Activated naive CD8-positive, alpha-beta T cell treated with anti-CD3 and anti-CD28 coated beads, Interleukin-2, amount 10 ng/mL, durations not matched to agents 7 days and 5 days (primary cell): ENCODE measurements around the gene TMEM201. TPM values are rescaled to one million over a fixed set of nuclear protein-coding genes. Genes with fewer than 3 reads are reported as not detected.

Source experiments
- ATAC-seq: fragments of 150-1000 bp; cut with Tn5 transposase; one replicate; pipeline ENCODE4 v1.10.0; 2021; ENCODE audit warnings: low read depth, moderate library complexity
- POLR2A ChIA-PET: fragments of 350-600 bp; sonication (Branson Sonifier 250); formaldehyde crosslinking; loops from one replicate; lab custom pipeline; 2021; ENCODE audit warnings: antibody characterized with exemption; lab: Charles Lee
- DNase-seq: peaks from one replicate; pipeline ENCODE4 v3.0.0; 2021
- H3K27ac Mint-ChIP-seq: one replicate; pipeline ENCODE4 v1.8.0; 2022; ENCODE audit warnings: mild to moderate bottlenecking, mixed read lengths
- H3K27me3 Mint-ChIP-seq: one replicate; pipeline ENCODE4 v1.8.0; 2022; ENCODE audit warnings: mild to moderate bottlenecking, moderate library complexity, mixed read lengths
- H3K36me3 Mint-ChIP-seq: one replicate; pipeline ENCODE4 v1.8.0; 2021; ENCODE audit warnings: mild to moderate bottlenecking, mixed read lengths
- H3K4me1 Mint-ChIP-seq: one replicate; pipeline ENCODE4 v1.8.0; 2021; ENCODE audit warnings: mixed read lengths
- H3K4me3 Mint-ChIP-seq: one replicate; pipeline ENCODE4 v1.8.0; 2022; ENCODE audit warnings: mild to moderate bottlenecking, moderate library complexity, mixed read lengths
- H3K9me3 Mint-ChIP-seq: one replicate; pipeline ENCODE4 v1.8.0; 2021; ENCODE audit warnings: mixed read lengths
- total RNA-seq, 2 experiments: library from RNA; stranded (reverse); gene quantifications; one replicate each; pipeline ENCODE4 v1.2.3, GENCODE V29; 2021

Gene TMEM201
- total RNA-seq, 2 experiments from 2014 or later = 16.1 TPM

- Mint-ChIP-seq H3K4me1 (peaks cover 7% of the 10 kb centered on the region), H3K4me3 (no peak overlapping the region), H3K36me3 (no peaks in the 10 kb centered on the region), H3K27me3 (no peaks in the 10 kb centered on the region), H3K9me3 (no peaks in the 10 kb centered on the region), H3K27ac (no peak overlapping the region)
- ATAC-seq = no peak
- no peak for DNase-seq
- POLR2A ChIA-PET = no interaction called here
These were observed 8.9 kb downstream of the TMEM201 start for GRCh38 chr1:9597361-9598315.

DNA sequence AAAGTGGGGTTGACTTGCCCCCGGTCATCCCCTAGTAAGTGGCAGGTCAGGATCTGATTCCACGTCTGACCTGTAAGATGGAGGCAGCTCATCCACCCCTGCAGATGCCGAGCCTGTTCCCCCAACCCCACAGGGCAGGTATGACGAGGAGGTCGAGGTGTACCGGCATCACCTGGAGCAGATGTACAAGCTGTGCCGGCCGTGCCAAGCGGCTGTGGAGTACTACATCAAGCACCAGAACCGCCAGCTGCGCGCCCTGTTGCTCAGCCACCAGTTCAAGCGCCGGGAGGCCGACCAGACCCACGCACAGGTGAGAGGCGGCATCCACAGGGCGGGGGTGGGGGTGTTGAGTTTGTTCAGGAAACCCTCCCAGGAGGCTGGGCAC, 9.6 kb downstream of the TMEM201 start:
- no peaks in the 10 kb centered on the region for H3K9me3 Mint-ChIP-seq
- H3K36me3 Mint-ChIP-seq = no peaks in the 10 kb centered on the region
- peaks cover 5% of the 10 kb centered on the region for H3K4me1 Mint-ChIP-seq
- ATAC-seq = no peak
- DNase-seq = no peak
- no peak overlapping the region for H3K27ac Mint-ChIP-seq
- POLR2A ChIA-PET = interaction anchor here (0.5 kb wide), 1 partner anchor 361 kb away, joined by 3 read pairs; no protein-coding TSS in a partner anchor
- H3K4me3 Mint-ChIP-seq = no peak overlapping the region
- no peaks in the 10 kb centered on the region for H3K27me3 Mint-ChIP-seq

- H3K4me1 Mint-ChIP-seq = no peaks in the 10 kb centered on the region
- ATAC-seq (no peak), DNase-seq (no peak)
- no peaks in the 10 kb centered on the region for H3K9me3 Mint-ChIP-seq
- POLR2A ChIA-PET = interaction anchor here (0.6 kb wide), 1 partner anchor 821 kb away, joined by 6 read pairs; no protein-coding TSS in a partner anchor
- H3K4me3 Mint-ChIP-seq = no peak overlapping the region
- no peaks in the 10 kb centered on the region for H3K36me3 Mint-ChIP-seq
- no peak overlapping the region for H3K27ac Mint-ChIP-seq
- H3K27me3 Mint-ChIP-seq = no peaks in the 10 kb centered on the region
These were observed 11.0 kb downstream of the TMEM201 start for GRCh38 chr1:9599741-9600140.

DNA sequence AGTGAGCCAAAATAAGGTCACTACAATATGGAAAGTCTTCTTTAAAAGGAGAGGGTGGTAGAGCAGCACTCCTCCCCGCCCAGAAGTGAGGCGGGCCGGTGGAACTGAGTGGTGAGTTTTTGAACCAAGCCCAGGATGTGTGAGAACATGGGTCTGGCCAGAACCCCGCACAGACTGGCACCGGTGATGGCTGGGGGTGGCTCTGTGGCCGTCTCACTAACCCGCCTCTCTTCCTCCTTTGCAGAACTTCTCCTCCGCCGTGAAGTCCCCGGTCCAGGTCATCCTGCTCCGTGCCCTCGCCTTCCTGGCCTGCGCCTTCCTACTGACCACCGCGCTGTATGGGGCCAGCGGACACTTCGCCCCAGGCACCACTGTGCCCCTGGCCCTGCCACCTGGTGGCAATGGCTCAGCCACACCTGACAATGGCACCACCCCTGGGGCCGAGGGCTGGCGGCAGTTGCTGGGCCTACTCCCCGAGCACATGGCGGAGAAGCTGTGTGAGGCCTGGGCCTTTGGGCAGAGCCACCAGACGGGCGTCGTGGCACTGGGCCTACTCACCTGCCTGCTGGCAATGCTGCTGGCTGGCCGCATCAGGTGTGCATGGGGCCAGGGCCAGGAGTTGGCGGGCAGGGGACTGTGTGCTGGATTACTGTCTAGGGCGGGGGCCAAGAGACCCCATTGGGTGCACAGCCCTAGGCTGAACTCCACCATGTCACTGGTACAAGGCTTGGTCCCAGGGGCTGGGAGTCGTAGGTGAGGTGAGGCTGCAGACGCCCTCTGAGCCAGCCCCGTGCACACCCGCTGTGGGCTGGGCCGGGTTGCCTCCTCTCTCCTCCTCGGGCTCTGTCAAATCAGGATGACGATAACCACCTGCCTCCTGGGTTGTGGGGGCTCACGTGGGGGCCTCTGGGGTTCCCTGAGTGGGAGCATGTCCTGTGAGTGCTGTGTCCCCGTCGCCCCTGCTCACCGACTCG, 12.4 kb downstream of the TMEM201 start:
- no peak overlapping the region for H3K4me3 Mint-ChIP-seq
- POLR2A ChIA-PET = no interaction called here

GRCh38 chr1:9601942-9602793, 13.5 kb downstream of the TMEM201 start:
- Mint-ChIP-seq H3K27ac (no peak overlapping the region), H3K36me3 (no peaks in the 10 kb centered on the region), H3K9me3 (no peaks in the 10 kb centered on the region), H3K4me3 (no peak overlapping the region), H3K27me3 (no peaks in the 10 kb centered on the region), H3K4me1 (no peaks in the 10 kb centered on the region)
- POLR2A ChIA-PET = no interaction called here
- ATAC-seq (no peak), DNase-seq (no peak)

More for the DNA sequence above, 12.4 kb downstream of the TMEM201 start:
- Mint-ChIP-seq H3K36me3 (no peaks in the 10 kb centered on the region), H3K27me3 (no peaks in the 10 kb centered on the region), H3K9me3 (no peaks in the 10 kb centered on the region), H3K27ac (no peak overlapping the region), H3K4me1 (no peaks in the 10 kb centered on the region)
- DNase-seq (no peak), ATAC-seq (no peak)

DNA sequence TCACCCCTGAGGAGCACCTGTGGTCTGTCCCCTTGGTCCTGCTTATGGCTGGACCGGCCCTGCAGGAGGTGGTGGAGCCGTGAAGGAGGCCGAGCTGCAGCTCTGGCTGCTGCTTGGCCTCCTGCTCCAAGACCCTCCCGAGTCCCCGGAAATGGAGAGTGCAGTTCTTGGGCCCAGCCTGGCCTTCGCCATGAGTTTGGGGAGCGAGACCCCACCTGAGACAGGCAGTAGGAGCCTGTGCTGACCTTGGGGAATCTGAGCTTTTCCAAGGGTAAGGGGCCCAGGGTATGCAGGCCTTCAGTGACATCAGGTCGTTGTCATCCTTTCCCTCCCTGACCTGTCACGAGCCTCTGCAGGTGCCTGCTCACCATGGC, 14.1 kb downstream of the TMEM201 start:
- no peak overlapping the region for H3K4me3 Mint-ChIP-seq
- no peaks in the 10 kb centered on the region for H3K27me3 Mint-ChIP-seq
- no peaks in the 10 kb centered on the region for H3K4me1 Mint-ChIP-seq
- no peaks in the 10 kb centered on the region for H3K9me3 Mint-ChIP-seq
- no peak overlapping the region for H3K27ac Mint-ChIP-seq
- POLR2A ChIA-PET = no interaction called here
- ATAC-seq = no peak
- no peak for DNase-seq
- no peaks in the 10 kb centered on the region for H3K36me3 Mint-ChIP-seq

DNA sequence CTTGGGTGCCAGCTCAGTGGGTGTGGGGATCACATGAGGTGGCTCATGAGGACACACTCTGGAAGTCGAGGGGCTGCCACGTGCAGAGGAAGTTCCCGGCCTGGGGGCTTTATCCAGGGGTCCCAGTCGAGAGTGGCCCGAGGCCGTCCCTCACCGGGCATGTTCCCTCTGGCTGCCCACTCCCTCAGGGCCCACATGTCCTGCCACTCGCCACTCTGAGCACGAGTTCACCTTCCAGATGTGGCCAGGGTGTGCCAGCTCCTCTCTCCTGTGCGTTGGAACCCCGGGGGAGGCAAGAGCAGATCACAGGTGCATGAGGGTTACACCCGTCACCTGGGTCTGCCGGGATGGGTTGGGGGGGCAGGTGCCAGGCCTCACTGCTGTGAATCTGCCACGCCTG, 14.6 kb downstream of the TMEM201 start:
- Mint-ChIP-seq H3K36me3 (no peaks in the 10 kb centered on the region), H3K27ac (no peak overlapping the region), H3K9me3 (no peaks in the 10 kb centered on the region), H3K4me3 (no peak overlapping the region), H3K27me3 (no peaks in the 10 kb centered on the region), H3K4me1 (no peaks in the 10 kb centered on the region)
- DNase-seq = no peak
- POLR2A ChIA-PET = no interaction called here
- no peak for ATAC-seq

DNA sequence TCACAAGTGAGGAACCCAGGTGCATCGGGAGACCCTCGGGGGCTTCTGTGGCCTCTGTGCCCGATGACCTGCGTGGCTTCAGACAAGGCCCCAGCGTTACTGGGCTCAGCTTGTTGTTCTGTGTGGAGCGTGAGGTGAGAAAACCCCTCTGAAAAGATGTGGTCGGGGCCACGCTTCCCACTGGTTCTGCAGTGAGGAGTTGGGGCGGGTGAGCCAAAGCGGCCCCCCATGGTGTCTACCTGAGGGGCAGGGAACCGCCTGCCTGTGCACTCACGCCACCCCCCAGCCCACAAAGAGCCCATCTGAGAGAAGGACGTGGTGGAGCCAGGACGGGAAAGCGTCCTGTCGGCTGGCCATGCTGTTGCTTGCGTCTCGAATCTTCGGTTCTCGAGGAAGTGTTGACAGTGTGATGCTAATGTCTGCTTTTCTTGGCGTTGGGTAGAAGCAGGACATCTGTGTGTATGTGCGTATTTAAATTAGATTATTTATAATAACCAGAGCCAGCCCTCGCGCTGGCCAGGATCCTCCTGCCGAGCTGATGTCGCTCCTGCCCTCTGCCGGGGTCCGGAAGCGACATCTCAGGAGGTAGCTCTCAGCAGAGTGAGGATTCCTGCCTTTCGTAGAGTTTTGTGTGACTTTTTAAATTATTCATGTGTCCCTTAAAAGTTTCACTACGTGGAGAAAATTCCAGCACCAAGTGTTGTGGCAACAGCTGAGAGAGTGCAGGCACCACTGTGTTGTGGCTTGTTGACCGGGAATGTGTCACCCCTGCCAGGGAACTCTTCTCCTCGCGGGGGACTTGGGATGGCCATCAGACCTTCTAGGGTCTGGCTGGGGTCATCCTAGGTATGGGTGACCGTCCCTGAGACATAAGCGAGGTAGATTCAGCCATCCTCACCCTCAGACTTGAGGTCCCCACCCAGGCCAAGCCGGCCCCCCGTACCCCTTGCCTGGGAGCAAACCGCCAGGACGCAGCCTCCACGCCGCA, 15.3 kb downstream of the TMEM201 start:
- POLR2A ChIA-PET = no interaction called here
- no peak overlapping the region for H3K27ac Mint-ChIP-seq
- H3K4me1 Mint-ChIP-seq = no peaks in the 10 kb centered on the region
- ATAC-seq (no peak), DNase-seq (no peak)
- H3K36me3 Mint-ChIP-seq = no peaks in the 10 kb centered on the region
- H3K27me3 Mint-ChIP-seq = no peaks in the 10 kb centered on the region
- no peaks in the 10 kb centered on the region for H3K9me3 Mint-ChIP-seq
- no peak overlapping the region for H3K4me3 Mint-ChIP-seq

GRCh38 chr1:9604836-9605235, 16.1 kb downstream of the TMEM201 start:
- ATAC-seq (no peak), DNase-seq (no peak)
- H3K27ac Mint-ChIP-seq = no peak overlapping the region
- no peaks in the 10 kb centered on the region for H3K27me3 Mint-ChIP-seq
- no peaks in the 10 kb centered on the region for H3K36me3 Mint-ChIP-seq
- no peaks in the 10 kb centered on the region for H3K4me1 Mint-ChIP-seq
- no peak overlapping the region for H3K4me3 Mint-ChIP-seq
- H3K9me3 Mint-ChIP-seq = no peaks in the 10 kb centered on the region
- POLR2A ChIA-PET = no interaction called here

- DNase-seq (no peak), ATAC-seq (no peak)
- POLR2A ChIA-PET = interaction anchor here (1.0 kb wide), 1 partner anchor 41 kb away, joined by 3 read pairs; no protein-coding TSS in a partner anchor
- Mint-ChIP-seq H3K36me3 (no peaks in the 10 kb centered on the region), H3K9me3 (no peaks in the 10 kb centered on the region), H3K4me1 (no peaks in the 10 kb centered on the region), H3K27ac (no peak overlapping the region), H3K4me3 (no peak overlapping the region), H3K27me3 (no peaks in the 10 kb centered on the region)
These were observed 17.3 kb downstream of the TMEM201 start for GRCh38 chr1:9605946-9606455.

GRCh38 chr1:9606458-9606857, 17.7 kb downstream of the TMEM201 start:
- POLR2A ChIA-PET = interaction anchor here (1.0 kb wide), 1 partner anchor 40 kb away, joined by 3 read pairs; no protein-coding TSS in a partner anchor
- H3K36me3 Mint-ChIP-seq = no peaks in the 10 kb centered on the region
- H3K27ac Mint-ChIP-seq = no peak overlapping the region
- no peaks in the 10 kb centered on the region for H3K9me3 Mint-ChIP-seq
- no peaks in the 10 kb centered on the region for H3K4me1 Mint-ChIP-seq
- DNase-seq (no peak), ATAC-seq (no peak)
- no peak overlapping the region for H3K4me3 Mint-ChIP-seq
- no peaks in the 10 kb centered on the region for H3K27me3 Mint-ChIP-seq

DNA sequence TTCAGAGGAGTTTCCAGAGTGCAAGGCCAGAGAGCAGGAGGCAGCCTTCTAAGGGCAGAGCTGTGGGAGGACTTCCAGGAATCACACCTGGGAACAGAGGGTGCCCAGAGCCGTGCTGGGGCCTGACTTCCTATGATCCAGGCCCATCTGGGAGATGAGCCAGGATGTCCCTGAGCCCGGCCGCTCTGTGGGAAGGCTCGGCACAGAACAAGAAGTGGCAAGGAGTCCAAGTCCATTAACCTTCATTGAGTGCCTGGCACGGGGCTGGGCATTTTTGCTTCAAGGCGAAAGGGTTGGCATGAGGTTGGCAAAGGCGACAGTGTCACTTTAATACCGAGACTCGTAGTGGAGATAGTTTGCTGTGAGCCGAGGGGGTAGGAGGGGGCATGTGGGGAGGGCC, 18.2 kb downstream of the TMEM201 start:
- H3K27ac Mint-ChIP-seq = no peak overlapping the region
- H3K36me3 Mint-ChIP-seq = no peaks in the 10 kb centered on the region
- no peaks in the 10 kb centered on the region for H3K9me3 Mint-ChIP-seq
- no peaks in the 10 kb centered on the region for H3K4me1 Mint-ChIP-seq
- H3K27me3 Mint-ChIP-seq = no peaks in the 10 kb centered on the region
- H3K4me3 Mint-ChIP-seq = no peak overlapping the region
- no peak for ATAC-seq
- DNase-seq = no peak
- POLR2A ChIA-PET = no interaction called here
